ENCODE measurements around the gene SEC63.

- TF ChIP-seq CTCF (IDR thresholded peaks at IDR 0.05; ENCODE audit: low read depth, low read length) (no peak), EZH2phosphoT487 (IDR thresholded peaks at IDR 0.05; ENCODE audit: low read depth) (no peak)
These were observed 108.7 kb downstream of the SEC63 start for GRCh38 chr6:107849325-107849724.

Data from OCI-LY3 (cell line).